ENCODE results near the gene BLOC1S5. TPM values are rescaled to one million over a fixed set of nuclear protein-coding genes. Genes with fewer than 3 reads are reported as not detected.

Gene BLOC1S5
- total and polyA plus RNA-seq, 7 experiments from 2014 or later = 9.6 to 39.2 (median 24.9) TPM

DNA sequence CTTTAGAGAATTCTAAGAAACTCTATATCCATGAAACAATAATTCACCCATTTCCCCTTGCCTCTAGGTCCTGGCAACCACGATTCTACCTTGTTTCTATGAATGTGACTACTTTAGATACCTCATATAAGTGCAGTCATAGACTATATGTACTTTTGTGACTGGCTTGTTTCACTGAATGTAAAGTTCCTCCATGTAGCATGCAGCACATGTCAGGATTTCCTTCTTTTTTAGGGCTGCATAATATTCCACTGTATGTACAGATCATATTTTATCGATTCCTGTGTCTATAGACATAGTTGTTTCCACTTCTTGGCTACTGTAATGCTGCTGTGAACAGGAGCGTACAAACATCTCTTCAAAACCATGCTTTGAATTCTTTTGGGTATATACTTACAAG, 26.5 kb upstream of the BLOC1S5 start:
- Histone ChIP-seq H3K4me1 (ENCODE audit: control insufficient read depth in 2 of 2, insufficient read depth in 2 of 2, low read length in 2 of 2) (no peaks in the 10 kb centered on the region), H3K4me3 (ENCODE audit: low read length) (no peak overlapping the region), H3K9me3 (ENCODE audit: control insufficient read depth in 2 of 3, low read length in 3 of 3) (peaks cover 0 to 3% (median 0%) of the 10 kb centered on the region in 3 experiments), H3K27ac (ENCODE audit: low read depth, low read length) (no peak overlapping the region), H3K27me3 (ENCODE audit: control insufficient read depth in 2 of 2, insufficient read depth in 2 of 2, low read length in 2 of 2) (no peaks in the 10 kb centered on the region), H3K36me3 (ENCODE audit: control insufficient read depth in 2 of 3, insufficient read depth in 3 of 3, low read length in 3 of 3) (peaks cover 3 to 69% (median 32%) of the 10 kb centered on the region in 3 experiments)
- no peak overlapping the region for H3K4me3 Mint-ChIP-seq
- intact Hi-C loops (cut with micrococcal nuclease) = no loop called here
- ChIA-PET POLR2A (no interaction called here), CTCF (no interaction called here)
- H3K27ac Mint-ChIP-seq = peak overlapping the region in 1 of 9 donors; percentile 15
- H3K36me3 Mint-ChIP-seq = peaks cover 30 to 72% (median 65%) of the 10 kb centered on the region in 5 donors
- peaks cover 0 to 15% (median 3%) of the 10 kb centered on the region in 11 donors for H3K9me3 Mint-ChIP-seq
- H3K27me3 Mint-ChIP-seq = no peaks in the 10 kb centered on the region
- ATAC-seq (no peak), DNase-seq (no peak)
- H3K4me1 Mint-ChIP-seq = peaks cover 6 to 17% (median 9%) of the 10 kb centered on the region in 7 donors

DNA sequence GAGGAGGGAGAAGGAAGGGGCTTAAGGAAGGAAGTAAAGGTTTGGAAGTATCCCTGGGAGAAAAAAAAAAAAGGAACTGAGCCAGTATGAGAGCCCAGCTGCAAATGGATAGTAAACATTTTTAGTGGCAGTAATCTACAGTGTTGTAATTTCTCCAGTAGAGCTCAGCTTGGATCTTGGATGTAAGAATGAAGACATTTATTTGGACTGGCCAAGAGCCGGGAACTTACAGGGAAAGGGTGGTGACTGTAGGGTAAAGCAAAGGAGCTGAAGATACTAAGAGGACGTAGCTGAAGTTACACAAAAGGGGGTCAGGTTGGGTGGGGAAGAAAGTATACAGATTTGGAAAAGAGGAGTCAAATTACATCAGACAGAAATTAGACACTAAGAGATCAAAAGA, 24.7 kb upstream of the BLOC1S5 start:
- H3K9me3 ChIP-seq (ENCODE audit: control insufficient read depth in 2 of 3, low read length in 3 of 3) = peaks cover 0 to 3% (median 0%) of the 10 kb centered on the region in 3 experiments
- no peaks in the 10 kb centered on the region for H3K27me3 Mint-ChIP-seq
- intact Hi-C loops (cut with micrococcal nuclease) = no loop called here
- ATAC-seq (no peak), DNase-seq (no peak)
- peaks cover 6 to 15% (median 10%) of the 10 kb centered on the region in 7 donors for H3K4me1 Mint-ChIP-seq
- H3K27ac ChIP-seq (ENCODE audit: low read depth, low read length) = no peak overlapping the region
- H3K27me3 ChIP-seq (ENCODE audit: control insufficient read depth in 2 of 2, insufficient read depth in 2 of 2, low read length in 2 of 2) = no peaks in the 10 kb centered on the region
- no peak overlapping the region for H3K27ac Mint-ChIP-seq
- H3K9me3 Mint-ChIP-seq = peaks cover 0 to 15% (median 3%) of the 10 kb centered on the region in 11 donors
- no peaks in the 10 kb centered on the region for H3K4me1 ChIP-seq (ENCODE audit: control insufficient read depth in 2 of 2, insufficient read depth in 2 of 2, low read length in 2 of 2)
- ChIA-PET CTCF (no interaction called here), POLR2A (no interaction called here)
- H3K4me3 ChIP-seq (ENCODE audit: low read length) = no peak overlapping the region
- no peak overlapping the region for H3K4me3 Mint-ChIP-seq
- peaks cover 3 to 53% (median 32%) of the 10 kb centered on the region in 3 experiments for H3K36me3 ChIP-seq (ENCODE audit: control insufficient read depth in 2 of 3, insufficient read depth in 3 of 3, low read length in 3 of 3)
- peaks cover 30 to 65% (median 57%) of the 10 kb centered on the region in 5 donors for H3K36me3 Mint-ChIP-seq

DNA sequence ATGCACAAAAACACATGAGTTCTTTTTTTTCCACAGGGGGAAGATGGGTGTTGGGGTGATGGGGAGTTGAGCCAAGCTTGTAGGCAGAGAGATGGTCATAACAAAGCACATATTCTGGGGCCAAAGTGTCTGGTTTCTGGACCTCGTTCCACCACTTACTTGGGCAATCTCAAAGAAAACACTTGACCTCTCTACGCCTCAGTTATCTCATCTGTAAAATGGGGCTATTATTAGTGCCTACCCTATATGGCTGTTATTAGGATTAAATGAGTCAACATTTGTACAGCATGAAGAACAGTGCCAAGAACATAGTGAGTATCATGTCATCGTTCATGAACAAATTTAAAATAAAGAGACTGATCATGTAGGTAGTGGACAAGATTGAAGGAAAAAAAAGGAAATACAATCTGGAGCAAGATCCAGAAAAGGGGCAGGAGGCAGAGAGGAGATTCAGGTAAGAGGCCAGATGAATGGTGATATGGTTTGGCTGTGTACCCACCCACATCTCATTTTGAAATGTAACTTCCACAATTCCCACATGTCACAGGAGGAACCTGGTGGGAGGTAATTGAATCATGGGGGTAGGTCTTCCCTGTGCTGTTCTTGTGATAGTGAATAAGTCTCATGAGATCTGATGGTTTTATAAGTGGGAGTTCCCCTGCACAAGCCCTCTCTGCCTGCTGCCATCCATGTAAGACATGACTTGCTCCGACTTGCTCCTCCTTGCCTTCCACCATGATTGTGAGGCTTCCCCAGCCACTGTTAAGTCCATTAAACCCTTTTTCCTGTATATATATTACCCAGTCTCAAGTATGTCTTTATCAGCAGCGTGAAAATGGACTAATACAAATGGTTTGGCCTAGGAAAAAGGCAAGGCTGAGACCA, 23.9 kb upstream of the BLOC1S5 start:
- no peak overlapping the region for H3K27ac ChIP-seq (ENCODE audit: low read depth, low read length)
- no peak overlapping the region for H3K4me3 Mint-ChIP-seq
- H3K9me3 ChIP-seq (ENCODE audit: control insufficient read depth in 2 of 3, low read length in 3 of 3) = peaks cover 0 to 3% (median 0%) of the 10 kb centered on the region in 3 experiments
- H3K36me3 ChIP-seq (ENCODE audit: control insufficient read depth in 2 of 3, insufficient read depth in 3 of 3, low read length in 3 of 3) = peaks cover 3 to 50% (median 32%) of the 10 kb centered on the region in 3 experiments
- peaks cover 6 to 15% (median 11%) of the 10 kb centered on the region in 7 donors for H3K4me1 Mint-ChIP-seq
- no peaks in the 10 kb centered on the region for H3K4me1 ChIP-seq (ENCODE audit: control insufficient read depth in 2 of 2, insufficient read depth in 2 of 2, low read length in 2 of 2)
- peaks cover 30 to 71% (median 57%) of the 10 kb centered on the region in 5 donors for H3K36me3 Mint-ChIP-seq
- H3K27me3 ChIP-seq (ENCODE audit: control insufficient read depth in 2 of 2, insufficient read depth in 2 of 2, low read length in 2 of 2) = no peaks in the 10 kb centered on the region
- H3K27ac Mint-ChIP-seq = no peak overlapping the region
- intact Hi-C loops (cut with micrococcal nuclease) = no loop called here
- no peaks in the 10 kb centered on the region for H3K27me3 Mint-ChIP-seq
- ChIA-PET POLR2A (no interaction called here), CTCF (no interaction called here)
- peaks cover 0 to 15% (median 3%) of the 10 kb centered on the region in 11 donors for H3K9me3 Mint-ChIP-seq
- DNase-seq (no peak), ATAC-seq (no peak)
- no peak overlapping the region for H3K4me3 ChIP-seq (ENCODE audit: low read length)

DNA sequence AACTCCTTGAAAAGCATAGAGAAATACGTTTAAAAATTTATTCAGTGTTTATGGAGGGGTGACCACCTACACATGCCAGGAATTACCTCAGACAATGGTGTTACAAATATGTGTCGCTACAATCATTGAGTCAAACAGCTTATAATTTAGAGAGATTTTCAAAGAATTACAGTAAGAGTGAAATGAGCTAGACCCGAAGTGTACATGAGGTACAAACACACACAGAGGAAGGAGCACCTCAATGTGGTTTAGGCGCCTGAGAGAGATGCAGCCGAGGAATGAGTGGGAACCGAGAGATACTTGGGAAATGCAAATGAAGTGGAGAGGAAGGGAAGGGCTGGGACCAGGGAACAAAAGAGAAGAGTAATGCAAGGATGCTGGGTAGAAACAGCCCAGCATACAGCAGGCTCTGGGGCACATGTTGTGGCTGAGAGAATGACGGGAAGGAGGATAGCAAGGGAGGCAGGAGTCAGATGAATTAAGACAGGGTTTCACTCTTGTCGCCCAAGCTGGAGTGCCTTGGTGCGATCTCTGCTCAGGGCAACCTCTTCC, 22.6 kb upstream of the BLOC1S5 start:
- H3K27ac Mint-ChIP-seq = peak overlapping the region in 2 of 9 donors; percentile 47 to 62
- CTCF ChIA-PET = interaction anchor here (0.8 kb wide), 1 partner anchor 16 kb away, joined by 3 read pairs; no protein-coding TSS in a partner anchor

DNA sequence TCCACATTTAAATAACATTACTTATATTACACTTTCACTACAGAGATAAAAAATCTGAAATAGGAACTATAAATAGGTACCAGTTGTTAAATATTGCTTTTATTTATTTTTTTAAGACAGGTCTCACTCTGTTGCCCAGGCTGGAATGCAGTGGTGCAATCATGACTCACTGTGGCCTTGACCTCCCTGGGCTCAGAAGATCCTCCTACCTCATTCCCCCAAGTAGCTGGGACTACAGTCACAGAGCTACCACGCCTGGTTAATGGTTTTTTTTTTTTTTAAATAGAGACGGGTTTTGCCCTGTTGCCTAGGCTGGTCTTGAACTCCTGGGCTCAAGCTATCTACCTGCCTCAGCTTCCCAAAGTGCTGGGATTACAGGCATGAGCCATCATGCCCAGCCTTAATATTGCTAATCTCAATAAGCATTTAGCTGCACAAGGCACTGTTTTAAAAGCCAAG, 20.9 kb upstream of the BLOC1S5 start:
- Histone ChIP-seq H3K9me3 (ENCODE audit: control insufficient read depth in 2 of 3, low read length in 3 of 3) (no peaks in the 10 kb centered on the region), H3K36me3 (ENCODE audit: control insufficient read depth in 2 of 3, insufficient read depth in 3 of 3, low read length in 3 of 3) (peaks cover 3 to 31% (median 23%) of the 10 kb centered on the region in 3 experiments), H3K27ac (ENCODE audit: low read depth, low read length) (no peak overlapping the region), H3K4me3 (ENCODE audit: low read length) (no peak overlapping the region), H3K27me3 (ENCODE audit: control insufficient read depth in 2 of 2, insufficient read depth in 2 of 2, low read length in 2 of 2) (no peaks in the 10 kb centered on the region), H3K4me1 (ENCODE audit: control insufficient read depth in 2 of 2, insufficient read depth in 2 of 2, low read length in 2 of 2) (no peaks in the 10 kb centered on the region)
- ChIA-PET POLR2A (no interaction called here), CTCF (no interaction called here)
- Mint-ChIP-seq H3K4me3 (no peak overlapping the region), H3K9me3 (peaks cover 0 to 9% (median 1%) of the 10 kb centered on the region in 11 donors), H3K27me3 (no peaks in the 10 kb centered on the region), H3K27ac (no peak overlapping the region), H3K36me3 (peaks cover 25 to 66% (median 48%) of the 10 kb centered on the region in 5 donors), H3K4me1 (peaks cover 4 to 24% (median 7%) of the 10 kb centered on the region in 7 donors)
- no peak for DNase-seq
- ATAC-seq = peak; percentile 63
- intact Hi-C loops (cut with micrococcal nuclease) = no loop called here

More for the DNA sequence above, 22.6 kb upstream of the BLOC1S5 start:
- DNase-seq (no peak), ATAC-seq (no peak)
- no peaks in the 10 kb centered on the region for H3K27me3 ChIP-seq (ENCODE audit: control insufficient read depth in 2 of 2, insufficient read depth in 2 of 2, low read length in 2 of 2)
- H3K27ac ChIP-seq (ENCODE audit: low read depth, low read length) = no peak overlapping the region
- intact Hi-C loops (cut with micrococcal nuclease) = no loop called here
- peaks cover 3 to 44% (median 32%) of the 10 kb centered on the region in 3 experiments for H3K36me3 ChIP-seq (ENCODE audit: control insufficient read depth in 2 of 3, insufficient read depth in 3 of 3, low read length in 3 of 3)
- H3K27me3 Mint-ChIP-seq = no peaks in the 10 kb centered on the region
- H3K4me3 Mint-ChIP-seq = no peak overlapping the region
- H3K9me3 ChIP-seq (ENCODE audit: control insufficient read depth in 2 of 3, low read length in 3 of 3) = peaks cover 0 to 3% (median 0%) of the 10 kb centered on the region in 3 experiments
- no peak overlapping the region for H3K4me3 ChIP-seq (ENCODE audit: low read length)
- peaks cover 4 to 18% (median 9%) of the 10 kb centered on the region in 7 donors for H3K4me1 Mint-ChIP-seq
- H3K36me3 Mint-ChIP-seq = peaks cover 30 to 70% (median 54%) of the 10 kb centered on the region in 5 donors
- H3K9me3 Mint-ChIP-seq = peaks cover 0 to 15% (median 3%) of the 10 kb centered on the region in 11 donors
- H3K4me1 ChIP-seq (ENCODE audit: control insufficient read depth in 2 of 2, insufficient read depth in 2 of 2, low read length in 2 of 2) = no peaks in the 10 kb centered on the region
- POLR2A ChIA-PET = no interaction called here

DNA sequence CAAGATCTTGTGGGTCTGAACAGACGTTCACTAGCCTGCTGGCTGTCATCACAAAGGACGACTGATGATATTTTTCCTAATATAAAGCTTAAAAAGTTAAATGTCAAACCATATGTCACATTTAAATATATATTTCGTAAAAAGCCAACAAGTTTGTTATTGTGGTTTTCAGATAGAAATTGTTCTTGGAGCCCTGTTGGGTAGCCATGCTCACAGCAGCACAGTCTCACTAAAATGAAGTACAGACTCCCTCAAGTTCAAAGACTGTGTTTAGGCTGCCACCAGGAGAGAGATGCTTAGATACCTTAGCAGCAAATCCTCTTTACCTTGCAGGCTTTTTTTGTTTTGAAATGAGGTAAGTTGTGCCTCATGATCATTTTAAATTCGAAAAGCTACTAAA, 20.4 kb upstream of the BLOC1S5 start:
- no peak overlapping the region for H3K4me3 Mint-ChIP-seq
- ChIA-PET CTCF (no interaction called here), POLR2A (no interaction called here)
- Histone ChIP-seq H3K4me1 (ENCODE audit: control insufficient read depth in 2 of 2, insufficient read depth in 2 of 2, low read length in 2 of 2) (no peaks in the 10 kb centered on the region), H3K27ac (ENCODE audit: low read depth, low read length) (no peak overlapping the region), H3K4me3 (ENCODE audit: low read length) (no peak overlapping the region), H3K9me3 (ENCODE audit: control insufficient read depth in 2 of 3, low read length in 3 of 3) (no peaks in the 10 kb centered on the region), H3K36me3 (ENCODE audit: control insufficient read depth in 2 of 3, insufficient read depth in 3 of 3, low read length in 3 of 3) (peaks cover 2 to 29% (median 23%) of the 10 kb centered on the region in 3 experiments), H3K27me3 (ENCODE audit: control insufficient read depth in 2 of 2, insufficient read depth in 2 of 2, low read length in 2 of 2) (no peaks in the 10 kb centered on the region)
- H3K4me1 Mint-ChIP-seq = peaks cover 4 to 27% (median 10%) of the 10 kb centered on the region in 7 donors
- ATAC-seq = no peak
- no peak for DNase-seq
- peaks cover 0 to 9% (median 1%) of the 10 kb centered on the region in 11 donors for H3K9me3 Mint-ChIP-seq
- intact Hi-C loops (cut with micrococcal nuclease) = no loop called here
- H3K27ac Mint-ChIP-seq = no peak overlapping the region
- H3K36me3 Mint-ChIP-seq = peaks cover 25 to 66% (median 49%) of the 10 kb centered on the region in 5 donors
- no peaks in the 10 kb centered on the region for H3K27me3 Mint-ChIP-seq
